ENCODE measurements around the gene RPL28. TPM values are rescaled to one million over a fixed set of nuclear protein-coding genes. Genes with fewer than 3 reads are reported as not detected.

Gene RPL28
- total and polyA plus RNA-seq, 2 of the 13 experiments (the other 11 are each of a cell fraction or from before 2014, with no cell fraction given): 105 to 420 TPM

- no peak for TF ChIP-seq FOXK2 (IDR thresholded peaks at IDR 0.05)
- no peak for TF ChIP-seq LRRFIP1 (CRISPR knock-in tag; conservative IDR thresholded peaks at IDR 0.05)
- no peak for TF ChIP-seq GATAD2A (CRISPR knock-in tag; IDR thresholded peaks at IDR 0.05)
- no peak for TF ChIP-seq NFATC3 (CRISPR knock-in tag; IDR thresholded peaks at IDR 0.05)
- TF ChIP-seq, protein P1, sequence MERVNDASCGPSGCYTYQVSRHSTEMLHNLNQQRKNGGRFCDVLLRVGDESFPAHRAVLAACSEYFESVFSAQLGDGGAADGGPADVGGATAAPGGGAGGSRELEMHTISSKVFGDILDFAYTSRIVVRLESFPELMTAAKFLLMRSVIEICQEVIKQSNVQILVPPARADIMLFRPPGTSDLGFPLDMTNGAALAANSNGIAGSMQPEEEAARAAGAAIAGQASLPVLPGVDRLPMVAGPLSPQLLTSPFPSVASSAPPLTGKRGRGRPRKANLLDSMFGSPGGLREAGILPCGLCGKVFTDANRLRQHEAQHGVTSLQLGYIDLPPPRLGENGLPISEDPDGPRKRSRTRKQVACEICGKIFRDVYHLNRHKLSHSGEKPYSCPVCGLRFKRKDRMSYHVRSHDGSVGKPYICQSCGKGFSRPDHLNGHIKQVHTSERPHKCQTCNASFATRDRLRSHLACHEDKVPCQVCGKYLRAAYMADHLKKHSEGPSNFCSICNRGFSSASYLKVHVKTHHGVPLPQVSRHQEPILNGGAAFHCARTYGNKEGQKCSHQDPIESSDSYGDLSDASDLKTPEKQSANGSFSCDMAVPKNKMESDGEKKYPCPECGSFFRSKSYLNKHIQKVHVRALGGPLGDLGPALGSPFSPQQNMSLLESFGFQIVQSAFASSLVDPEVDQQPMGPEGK (CRISPR knock-in tag; IDR thresholded peaks at IDR 0.05): peak; percentile 60; the same call in 1 of the 2 replicates
- peak; percentile 38; the same call in 1 of the 2 replicates for TF ChIP-seq SPEN (CRISPR knock-in tag; IDR thresholded peaks at IDR 0.05; ENCODE audit: low read depth)
- no peak for TF ChIP-seq KDM5A (IDR thresholded peaks at IDR 0.05; ENCODE audit: borderline replicate concordance, low read length)
- TF ChIP-seq TFAP4 (IDR thresholded peaks at IDR 0.05; ENCODE audit: borderline replicate concordance, low read depth): no peak
- TF ChIP-seq ZNF263 (CRISPR knock-in tag; IDR thresholded peaks at IDR 0.05): peak; percentile 83
- no peak for TF ChIP-seq SOX6 (IDR thresholded peaks at IDR 0.05)
- TF ChIP-seq SOX6 (CRISPR knock-in tag; IDR thresholded peaks at IDR 0.05): 0 out of 2 replicates have a peak, but pooled peaks have one; percentile 16
- TF ChIP-seq, protein P2, sequence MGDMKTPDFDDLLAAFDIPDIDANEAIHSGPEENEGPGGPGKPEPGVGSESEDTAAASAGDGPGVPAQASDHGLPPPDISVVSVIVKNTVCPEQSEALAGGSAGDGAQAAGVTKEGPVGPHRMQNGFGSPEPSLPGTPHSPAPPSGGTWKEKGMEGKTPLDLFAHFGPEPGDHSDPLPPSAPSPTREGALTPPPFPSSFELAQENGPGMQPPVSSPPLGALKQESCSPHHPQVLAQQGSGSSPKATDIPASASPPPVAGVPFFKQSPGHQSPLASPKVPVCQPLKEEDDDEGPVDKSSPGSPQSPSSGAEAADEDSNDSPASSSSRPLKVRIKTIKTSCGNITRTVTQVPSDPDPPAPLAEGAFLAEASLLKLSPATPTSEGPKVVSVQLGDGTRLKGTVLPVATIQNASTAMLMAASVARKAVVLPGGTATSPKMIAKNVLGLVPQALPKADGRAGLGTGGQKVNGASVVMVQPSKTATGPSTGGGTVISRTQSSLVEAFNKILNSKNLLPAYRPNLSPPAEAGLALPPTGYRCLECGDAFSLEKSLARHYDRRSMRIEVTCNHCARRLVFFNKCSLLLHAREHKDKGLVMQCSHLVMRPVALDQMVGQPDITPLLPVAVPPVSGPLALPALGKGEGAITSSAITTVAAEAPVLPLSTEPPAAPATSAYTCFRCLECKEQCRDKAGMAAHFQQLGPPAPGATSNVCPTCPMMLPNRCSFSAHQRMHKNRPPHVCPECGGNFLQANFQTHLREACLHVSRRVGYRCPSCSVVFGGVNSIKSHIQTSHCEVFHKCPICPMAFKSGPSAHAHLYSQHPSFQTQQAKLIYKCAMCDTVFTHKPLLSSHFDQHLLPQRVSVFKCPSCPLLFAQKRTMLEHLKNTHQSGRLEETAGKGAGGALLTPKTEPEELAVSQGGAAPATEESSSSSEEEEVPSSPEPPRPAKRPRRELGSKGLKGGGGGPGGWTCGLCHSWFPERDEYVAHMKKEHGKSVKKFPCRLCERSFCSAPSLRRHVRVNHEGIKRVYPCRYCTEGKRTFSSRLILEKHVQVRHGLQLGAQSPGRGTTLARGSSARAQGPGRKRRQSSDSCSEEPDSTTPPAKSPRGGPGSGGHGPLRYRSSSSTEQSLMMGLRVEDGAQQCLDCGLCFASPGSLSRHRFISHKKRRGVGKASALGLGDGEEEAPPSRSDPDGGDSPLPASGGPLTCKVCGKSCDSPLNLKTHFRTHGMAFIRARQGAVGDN (CRISPR knock-in tag; IDR thresholded peaks at IDR 0.05): peak; percentile 80
- TF ChIP-seq, protein P3, sequence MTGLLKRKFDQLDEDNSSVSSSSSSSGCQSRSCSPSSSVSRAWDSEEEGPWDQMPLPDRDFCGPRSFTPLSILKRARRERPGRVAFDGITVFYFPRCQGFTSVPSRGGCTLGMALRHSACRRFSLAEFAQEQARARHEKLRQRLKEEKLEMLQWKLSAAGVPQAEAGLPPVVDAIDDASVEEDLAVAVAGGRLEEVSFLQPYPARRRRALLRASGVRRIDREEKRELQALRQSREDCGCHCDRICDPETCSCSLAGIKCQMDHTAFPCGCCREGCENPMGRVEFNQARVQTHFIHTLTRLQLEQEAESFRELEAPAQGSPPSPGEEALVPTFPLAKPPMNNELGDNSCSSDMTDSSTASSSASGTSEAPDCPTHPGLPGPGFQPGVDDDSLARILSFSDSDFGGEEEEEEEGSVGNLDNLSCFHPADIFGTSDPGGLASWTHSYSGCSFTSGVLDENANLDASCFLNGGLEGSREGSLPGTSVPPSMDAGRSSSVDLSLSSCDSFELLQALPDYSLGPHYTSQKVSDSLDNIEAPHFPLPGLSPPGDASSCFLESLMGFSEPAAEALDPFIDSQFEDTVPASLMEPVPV (CRISPR knock-in tag; IDR thresholded peaks at IDR 0.05): peak; percentile 28; the same call in 1 of the 2 replicates
- TF ChIP-seq NCOA2 (CRISPR knock-in tag; IDR thresholded peaks at IDR 0.05): no peak
- TF ChIP-seq MIXL1 (CRISPR knock-in tag; IDR thresholded peaks at IDR 0.05): no peak
- TF ChIP-seq CSRNP2 (CRISPR knock-in tag; conservative IDR thresholded peaks at IDR 0.05; ENCODE audit: low read depth): no peak
Observed at GRCh38 chr19:55377356-55378131, 8.2 kb upstream of the RPL28 start (continued).

All from HepG2 (cell line).